CD4-positive, alpha-beta T cell treated with Interleukin-21 for 1 hour (primary cell): ENCODE results near the gene PHACTR4.
A peak's percentile ranks its signal among the peaks of the same experiment; 100 is the strongest.
"Not testable (repeated sequence)": the region's sequence is repeated elsewhere in the genome, so short reads cannot be mapped to it uniquely, and the experiment has no call there.

Experiments
- DNase-seq: peaks from one replicate; pipeline ENCODE4 v3.0.0-alpha.2; 2020

Gene PHACTR4

DNA sequence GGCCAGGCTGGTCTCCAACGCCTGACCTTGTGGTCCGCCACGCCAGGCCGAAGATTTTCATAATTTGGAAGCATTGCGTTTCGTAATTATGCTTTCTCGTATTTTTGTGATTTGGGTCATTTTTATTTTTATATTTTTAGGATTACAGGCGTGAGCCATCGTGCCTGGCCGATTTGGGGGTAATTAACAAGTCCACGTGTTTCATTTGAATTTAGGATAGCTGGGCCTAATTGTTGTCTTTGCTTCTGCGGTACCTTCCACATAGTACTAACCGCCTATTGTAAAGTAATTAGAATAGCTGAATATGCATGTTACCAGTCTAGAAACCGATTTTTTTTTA, 137.3 kb downstream of the PHACTR4 start:
- DNase-seq: no peak

DNA sequence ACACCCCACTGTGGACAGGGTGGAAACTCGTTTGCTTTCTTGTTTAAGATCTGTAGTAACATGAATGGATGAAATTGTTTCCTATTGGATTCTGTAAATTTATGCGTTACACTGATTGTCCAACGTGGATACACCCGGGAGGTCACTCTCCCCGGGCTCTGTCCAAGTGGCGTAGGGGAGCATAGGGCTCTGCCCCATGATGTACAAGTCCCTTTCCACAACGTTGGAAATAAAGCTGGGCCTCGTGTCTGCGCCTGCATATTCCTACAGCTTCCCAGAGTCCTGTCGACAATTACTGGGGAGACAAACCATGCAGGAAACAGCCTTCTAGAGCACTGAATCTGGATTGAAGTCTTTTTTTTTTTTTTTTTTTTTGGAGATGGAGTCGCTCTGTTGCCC, 137.7 kb downstream of the PHACTR4 start:
- no peak for DNase-seq

DNA sequence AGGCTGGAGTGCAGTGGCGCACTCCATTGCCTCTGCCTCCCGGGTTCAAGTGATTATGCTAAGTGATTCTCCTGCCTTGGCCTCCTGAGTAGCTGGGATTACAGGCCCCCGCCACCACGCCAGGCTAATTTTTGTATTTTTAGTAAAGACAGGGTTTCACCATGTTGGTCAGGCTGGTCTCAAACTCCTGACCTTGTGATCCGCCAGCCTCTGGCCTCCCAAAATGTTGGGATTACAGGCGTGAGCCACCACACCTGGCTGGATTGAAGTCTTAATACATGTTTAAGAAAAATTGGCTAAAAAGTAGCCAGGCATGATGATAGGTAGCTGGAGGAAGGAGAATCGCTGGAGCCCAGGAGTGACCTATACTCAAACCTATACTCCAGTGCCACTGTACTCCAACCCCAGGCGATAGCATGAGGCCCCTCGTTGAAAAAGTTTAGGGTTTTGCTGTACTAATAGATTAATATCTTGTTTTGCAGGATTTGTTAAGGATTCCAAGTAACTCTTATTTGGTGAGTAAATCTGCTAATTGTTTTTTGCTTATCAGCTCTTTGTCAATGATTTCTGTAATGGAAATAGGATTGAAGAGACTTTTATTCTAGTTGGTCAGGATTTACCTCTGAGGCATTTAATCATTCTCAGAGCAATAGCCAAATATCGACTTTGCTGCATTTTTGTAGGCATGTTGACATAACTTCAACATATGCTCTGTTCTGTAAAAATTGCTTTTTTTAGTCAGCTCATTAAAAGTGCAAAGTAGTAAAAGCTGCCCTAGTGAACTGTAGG, 138.3 kb downstream of the PHACTR4 start:
- DNase-seq: no peak

DNA sequence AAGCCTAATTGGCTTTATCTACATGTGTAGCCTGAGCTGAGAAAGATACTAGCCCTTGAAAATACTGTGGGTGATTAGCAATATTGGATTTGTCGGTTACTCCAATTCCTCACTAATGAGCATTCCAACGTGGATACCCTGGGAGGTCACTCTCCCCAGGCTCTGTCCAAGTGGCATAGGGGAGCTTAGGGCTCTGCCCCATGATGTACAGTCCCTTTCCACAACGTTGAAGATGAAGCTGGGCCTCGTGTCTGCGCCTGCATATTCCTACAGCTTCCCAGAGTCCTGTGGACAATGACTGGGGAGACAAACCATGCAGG, 138.9 kb downstream of the PHACTR4 start:
- no peak for DNase-seq

DNA sequence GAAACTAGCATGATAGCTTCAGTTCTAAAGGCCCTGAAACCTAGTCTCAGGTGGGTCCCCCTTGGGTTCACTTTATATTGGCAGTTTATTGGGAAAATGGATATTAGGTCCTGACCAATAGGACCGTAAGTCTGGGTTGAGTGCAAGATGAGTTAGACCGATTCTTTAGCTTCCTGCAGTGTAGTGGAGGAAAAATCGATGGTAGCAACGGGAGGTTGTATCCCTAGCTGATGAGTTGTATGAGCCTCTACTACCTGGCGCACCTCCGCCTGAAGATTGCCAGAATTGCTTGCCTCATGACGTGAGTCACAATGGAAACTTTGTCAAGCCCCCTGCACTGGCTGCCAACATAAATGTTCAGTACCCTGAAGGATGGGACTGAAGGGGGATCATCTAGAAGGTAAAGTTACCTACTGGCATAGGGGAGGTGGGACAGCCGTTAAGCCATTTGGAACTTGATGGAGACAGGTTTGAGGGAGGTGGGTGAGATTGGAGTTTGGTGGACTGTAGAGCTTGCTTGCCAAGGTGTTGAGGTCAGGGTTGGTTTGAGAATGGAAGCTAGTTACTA, 140.2 kb downstream of the PHACTR4 start:
- DNase-seq: no peak

DNA sequence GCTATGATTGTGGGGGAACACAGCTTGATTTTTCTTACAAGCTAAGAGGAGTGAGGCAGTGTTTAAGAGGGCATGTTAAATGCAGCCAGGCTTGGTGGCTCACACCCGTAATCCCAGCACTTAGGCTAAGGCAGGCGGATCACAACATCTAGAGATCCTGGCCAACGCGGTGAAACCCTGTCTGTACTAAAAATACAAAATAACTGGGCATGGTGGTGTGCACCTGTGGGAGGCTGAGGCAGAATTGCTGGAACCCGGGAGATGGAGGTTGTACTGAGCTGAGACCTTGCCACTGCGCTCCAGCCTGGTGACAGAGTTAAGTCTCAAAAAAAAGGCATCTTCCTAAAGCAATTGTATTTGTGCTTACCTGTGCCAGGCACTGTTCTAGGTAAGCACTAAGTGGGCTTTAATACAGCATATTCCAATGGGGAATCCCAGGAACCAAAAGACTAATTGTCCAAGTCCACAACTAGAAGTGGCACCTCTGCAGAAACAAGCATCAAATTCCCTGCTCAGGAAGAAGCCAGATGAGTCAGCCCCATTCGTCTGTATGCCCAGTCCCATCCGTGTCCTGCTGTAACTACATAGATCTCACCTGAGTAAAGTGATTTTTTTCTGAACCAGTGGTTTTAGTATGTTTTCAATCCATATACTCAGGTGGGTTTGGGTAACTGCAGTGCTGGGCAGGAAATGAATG, 140.9 kb downstream of the PHACTR4 start:
- DNase-seq: no peak

DNA sequence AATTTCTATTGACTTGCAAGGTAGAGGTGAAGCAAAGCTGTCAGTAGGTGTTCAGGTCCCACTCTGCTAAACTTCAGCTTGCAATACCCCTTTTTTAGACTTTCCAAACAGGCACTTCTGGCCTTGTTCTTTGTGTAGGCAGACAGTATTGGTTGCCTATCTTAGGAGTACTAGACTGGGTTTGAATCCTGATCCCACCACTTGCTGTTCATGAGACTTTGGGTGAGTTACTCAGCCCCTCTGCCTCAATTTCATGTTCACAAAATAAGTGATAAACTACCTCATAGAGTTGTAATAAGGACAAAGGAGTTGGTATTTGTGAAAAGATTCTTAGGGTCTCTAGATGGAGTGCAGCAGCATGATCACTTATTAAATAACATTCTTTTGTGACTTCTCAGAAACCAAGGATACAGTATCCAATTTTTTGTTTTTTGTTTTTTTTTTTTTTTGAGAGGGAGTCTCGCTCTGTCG, 141.5 kb downstream of the PHACTR4 start:
- no peak for DNase-seq

DNA sequence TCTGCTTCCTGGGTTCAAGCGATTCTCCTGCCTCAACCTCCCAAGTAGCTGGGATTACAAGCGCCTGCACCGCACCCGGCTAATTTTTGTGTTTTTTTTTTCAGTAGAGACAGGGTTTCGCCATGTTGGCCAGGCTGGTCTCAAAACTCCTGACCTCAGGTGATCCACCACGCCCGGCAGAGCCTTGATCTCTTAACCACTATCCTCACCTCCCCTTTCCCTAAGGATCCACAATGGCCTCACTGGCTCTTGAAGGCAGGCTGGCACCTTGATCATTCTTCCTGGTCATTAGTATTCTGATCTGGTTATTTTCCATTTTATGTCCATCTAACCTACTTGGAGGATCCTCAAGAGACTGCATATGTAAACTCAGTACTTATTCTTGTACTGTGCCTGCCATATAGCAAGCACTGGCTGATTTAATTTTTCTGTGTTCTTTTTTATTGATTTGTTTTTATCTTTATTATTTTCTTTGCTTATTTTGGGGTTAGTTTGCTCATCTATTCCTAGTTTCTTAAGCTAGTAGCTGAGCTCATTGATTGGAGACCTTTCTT, 142.6 kb downstream of the PHACTR4 start:
- DNase-seq: no peak

DNA sequence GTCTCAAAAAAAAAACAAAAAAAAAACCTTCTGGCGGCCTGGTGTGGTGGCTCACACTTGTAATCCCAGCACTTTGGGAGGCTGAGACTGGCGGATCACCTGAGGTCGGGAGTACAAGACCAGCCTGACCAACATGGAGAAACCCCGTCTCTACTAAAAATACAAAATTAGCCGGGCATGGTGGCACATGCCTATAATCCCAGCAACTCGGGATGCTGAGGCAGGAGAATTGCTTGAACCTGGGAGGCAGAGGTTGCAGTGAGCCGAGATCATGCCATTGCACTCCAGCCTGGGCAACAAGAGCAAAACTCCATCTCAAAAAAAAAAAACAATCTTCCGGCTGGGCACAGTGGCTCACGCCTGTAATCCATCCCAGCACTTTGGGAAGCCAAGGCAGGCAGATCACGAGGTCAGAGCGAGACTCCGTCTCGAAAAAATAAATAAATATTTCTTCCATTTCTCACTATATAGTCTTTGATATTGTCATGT, 144.9 kb downstream of the PHACTR4 start:
- DNase-seq: not testable (repeated sequence)

DNA sequence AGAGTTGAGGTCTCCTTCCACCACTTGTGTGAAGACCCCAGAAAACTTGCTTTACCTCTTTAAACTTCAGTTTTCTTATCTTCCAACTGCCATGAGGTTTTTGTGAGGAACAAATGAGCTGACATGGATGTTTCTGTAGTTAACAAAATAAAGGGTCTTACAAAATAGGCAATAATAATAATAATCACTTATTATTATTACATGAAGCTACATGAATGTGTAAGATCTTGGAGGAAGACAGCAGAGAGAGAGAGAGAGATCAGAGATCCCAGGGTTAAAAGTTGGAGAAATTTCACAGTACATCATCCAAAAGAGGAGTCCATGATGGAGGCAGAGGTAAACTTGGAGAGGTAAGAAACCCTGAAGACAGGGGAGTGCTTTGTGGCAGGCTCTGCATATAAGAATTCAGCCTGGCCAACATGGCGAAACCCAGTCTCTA, 147.0 kb downstream of the PHACTR4 start:
- no peak for DNase-seq

DNA sequence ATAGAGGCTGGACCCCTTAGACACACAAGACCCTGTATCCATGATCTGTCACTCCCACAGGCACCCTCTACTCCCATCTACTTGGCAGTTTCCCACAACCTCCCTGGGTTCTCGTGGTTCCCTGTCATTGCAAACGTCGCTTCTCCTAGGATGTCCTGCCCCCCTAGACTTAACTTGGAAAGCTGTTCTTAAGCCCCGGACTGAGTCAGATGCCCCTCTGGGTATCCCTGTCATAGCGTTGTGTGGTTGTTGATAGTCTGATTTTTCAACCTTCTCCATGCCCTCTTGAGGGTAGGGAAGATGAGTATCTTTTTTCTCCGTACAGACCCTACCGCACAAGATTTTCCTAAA, 148.1 kb downstream of the PHACTR4 start:
- no peak for DNase-seq

DNA sequence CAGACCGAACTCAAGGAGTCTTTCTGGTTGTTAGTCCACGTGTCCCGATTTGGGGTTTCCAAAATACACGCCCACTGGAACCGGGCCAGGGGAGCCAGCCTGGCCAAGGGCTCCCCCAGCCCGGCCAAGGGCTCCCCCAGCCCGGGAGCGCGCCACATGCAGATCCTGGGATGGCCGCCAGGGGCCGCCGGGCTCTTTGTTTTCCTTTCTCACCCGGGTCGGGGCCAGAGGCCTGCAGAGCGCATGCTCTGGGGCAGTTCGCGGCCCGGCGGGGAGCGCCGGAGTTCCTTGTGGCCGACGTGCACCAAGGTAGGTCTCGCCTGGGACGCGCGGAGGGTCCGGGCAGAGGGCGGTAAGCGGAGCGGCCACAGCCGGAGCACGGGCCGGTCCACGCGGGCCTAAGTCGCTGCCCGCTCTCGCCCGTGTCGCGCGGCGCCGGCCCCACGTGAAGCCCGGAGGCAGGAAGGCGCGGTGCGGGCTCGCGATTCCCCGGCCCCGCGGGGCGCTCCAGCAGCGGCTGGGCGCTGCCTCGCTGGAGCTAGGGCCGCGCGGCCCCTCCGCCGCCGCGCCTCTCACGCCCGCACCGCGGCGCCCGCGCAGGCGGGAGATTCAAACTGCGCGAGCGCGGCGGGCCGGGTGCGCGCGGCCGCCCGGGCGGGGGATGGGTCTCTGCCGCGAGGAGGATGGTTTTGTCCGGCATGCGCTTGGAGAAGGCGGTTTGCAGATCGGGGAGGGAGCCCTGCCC, 148.6 kb downstream of the PHACTR4 start:
- DNase-seq: peak; percentile 90

DNA sequence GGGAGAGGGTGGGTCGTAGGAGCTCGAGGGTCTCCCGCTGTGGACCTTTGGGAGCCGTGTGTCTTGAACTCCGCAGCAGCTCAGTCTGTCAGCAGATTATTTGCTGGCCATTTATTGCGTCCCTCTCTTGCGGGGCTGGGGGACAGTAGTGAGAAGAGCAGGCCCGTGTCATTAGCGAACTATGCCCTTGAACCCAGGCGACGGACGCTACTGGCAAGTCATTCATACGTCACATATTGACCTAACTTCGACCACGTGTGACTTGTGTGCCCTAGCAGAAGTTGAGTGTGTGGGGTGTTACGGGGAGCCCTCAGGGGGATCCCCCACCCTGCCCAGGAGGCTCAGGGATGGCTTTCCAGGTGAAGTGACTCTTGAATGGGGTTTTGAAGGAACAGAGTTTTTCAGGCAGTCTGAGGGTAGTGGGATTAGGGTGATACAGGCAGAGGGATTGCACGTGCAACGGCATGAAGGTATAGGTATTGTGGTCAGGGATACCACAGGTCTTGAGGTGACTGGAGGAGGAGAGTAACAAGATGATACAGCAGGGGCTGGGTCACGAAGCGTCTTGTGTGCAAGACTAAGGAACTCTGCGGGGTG, 149.3 kb downstream of the PHACTR4 start:
- DNase-seq: peak; percentile 37

DNA sequence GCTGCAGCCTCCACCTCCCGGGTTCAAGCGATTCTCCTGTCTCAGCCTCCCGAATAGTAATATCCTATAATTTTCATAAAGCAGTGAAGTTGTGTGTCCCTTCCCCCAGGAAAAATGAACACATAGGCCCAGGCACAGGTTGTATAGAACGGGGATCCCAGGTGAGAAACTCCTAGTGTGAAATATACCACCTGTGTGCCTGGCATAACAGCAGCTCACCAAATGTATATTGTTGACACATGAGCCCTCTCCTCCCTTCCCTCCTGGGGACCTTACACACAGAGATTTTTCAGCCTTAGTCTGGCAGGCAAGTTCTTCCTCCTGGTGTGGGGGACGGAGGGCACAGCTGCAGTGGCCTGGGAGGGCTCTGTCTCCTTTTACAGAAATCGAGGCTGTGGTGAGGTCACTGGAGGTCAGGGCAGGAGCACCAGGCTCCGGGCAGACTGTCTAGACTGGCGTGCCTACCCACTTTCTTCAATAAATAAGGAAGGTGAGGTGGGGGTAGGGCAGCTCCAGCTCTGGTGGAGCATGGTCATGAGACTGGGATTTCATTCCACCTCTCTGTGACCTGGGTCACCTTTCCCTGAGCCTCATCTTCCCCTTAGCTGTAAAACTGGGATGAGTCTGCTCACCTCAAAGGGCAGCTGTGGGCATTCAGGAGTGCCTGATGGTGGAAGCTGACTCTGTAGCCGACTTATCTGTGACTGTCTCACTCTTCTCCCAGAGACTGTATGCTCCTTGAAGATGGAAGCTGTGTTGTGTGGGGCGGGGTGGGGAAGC, 150.6 kb downstream of the PHACTR4 start:
- DNase-seq: no peak

DNA sequence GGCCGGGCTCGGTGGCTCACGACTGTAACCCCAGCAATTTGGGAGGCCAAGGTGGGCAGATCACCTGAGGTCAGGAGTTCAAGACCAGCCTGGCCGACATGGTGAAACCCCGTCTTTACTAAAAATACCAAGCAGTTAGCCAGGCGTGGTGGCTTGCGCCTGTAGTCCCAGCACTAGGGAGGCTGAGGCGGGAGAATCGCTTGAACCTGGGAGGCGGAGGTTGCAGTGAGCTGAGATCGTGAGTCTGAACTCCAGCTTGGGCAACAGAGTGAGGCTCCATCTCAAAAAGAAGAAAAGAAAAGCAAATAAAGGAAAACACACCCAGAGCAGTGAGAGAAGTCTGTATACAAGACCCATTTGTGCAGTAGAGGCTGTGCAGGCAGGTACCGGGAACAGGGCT, 151.3 kb downstream of the PHACTR4 start:
- not testable (repeated sequence) for DNase-seq

DNA sequence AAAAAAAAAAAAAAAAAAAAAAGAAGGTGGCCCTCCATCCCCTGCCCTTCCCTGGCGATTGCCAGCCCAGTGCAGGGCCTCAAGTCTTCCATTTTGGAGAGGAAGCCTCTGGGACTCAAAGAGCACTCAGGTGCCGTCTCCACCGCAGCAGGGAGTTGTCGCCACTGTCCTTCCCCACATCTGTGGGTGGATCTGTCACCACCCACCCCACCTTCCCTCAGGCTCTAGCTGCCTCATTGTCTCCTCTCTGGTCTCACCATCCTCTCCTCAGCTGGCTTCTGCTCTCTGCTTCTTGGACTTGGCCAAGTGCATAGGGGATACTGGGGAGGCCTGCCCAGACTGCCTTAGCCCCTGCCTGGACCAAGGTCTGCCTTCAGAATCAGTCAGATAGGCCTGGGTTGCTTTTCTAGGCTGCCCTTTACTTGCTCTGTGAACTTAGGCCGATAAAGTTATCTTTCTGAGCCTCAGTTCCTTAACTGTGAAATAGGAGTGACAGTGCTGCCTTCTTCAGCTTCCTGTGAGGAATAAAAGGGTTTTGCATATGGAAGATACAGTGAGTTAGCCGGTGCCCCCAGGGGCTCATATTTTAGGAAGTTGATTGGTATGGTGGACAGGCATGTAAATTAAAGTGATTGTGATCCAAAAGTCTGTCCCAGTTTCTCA, 152.1 kb downstream of the PHACTR4 start:
- no peak for DNase-seq

DNA sequence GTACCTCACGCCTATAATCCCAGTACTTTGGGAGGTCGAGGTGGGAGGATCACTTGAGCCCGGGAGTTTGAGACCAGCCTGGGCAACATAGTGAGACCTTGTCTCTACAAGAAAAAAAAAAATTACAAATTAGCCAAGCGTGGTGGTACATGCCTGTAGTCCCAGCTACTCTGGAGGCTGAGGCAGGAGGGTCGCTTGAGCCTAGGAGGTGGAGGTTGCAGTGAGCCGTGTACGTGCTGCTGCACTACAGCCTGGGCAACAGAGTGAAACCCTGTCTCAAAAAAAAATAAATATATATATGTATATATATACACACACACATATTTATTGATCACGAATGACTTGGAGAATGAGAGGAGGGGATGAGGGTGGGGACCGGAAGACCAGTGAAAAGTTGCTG, 153.0 kb downstream of the PHACTR4 start:
- not testable (repeated sequence) for DNase-seq

DNA sequence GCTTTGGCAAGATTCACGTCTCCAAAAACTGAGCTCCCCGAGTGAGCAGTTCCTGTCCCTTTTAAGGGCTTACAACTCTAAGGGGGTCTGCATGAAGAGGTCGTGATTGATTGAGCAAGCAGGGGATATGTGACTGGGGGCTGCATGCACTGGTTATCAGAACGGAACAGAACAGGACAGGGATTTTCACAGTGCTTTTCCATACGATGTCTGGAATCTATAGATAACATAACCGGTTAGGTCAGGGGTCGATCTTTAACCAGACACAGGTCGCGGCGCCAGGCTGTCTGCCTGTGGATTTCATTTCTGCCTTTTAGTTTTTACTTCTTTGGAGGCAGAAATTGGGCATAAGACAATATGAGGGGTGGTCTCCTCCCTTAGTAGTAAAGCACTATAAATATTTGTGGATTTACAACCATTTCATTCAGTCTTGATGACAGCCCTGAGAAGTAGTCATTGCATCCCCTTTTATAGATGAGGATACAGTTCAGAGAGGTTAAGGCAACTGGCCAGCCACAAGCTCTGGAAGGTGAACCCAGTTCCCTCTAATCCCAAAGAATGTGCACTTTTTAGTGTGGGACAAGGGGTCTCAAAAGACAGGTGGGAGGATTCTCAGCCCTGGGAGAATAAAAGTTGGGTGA, 155.6 kb downstream of the PHACTR4 start:
- DNase-seq: not testable (repeated sequence)

DNA sequence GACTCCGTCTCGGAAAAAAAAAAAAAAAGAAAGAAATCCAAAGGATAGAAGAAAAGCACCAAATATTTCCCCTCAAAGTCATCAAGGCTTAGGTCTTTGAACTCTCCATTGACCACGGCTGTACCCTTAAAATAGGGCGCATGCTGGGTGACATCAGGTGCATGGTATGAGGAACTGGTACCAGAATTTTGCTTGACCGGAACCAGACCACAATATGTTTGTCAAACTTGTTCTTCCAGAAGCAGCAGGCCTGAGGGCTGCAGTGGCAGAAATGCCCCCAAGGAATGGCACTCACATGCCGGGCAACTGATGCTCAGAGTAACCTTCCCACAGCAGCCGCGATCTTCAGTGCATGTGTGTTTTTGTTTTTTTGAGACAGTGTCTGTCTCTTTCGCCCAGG, 157.3 kb downstream of the PHACTR4 start:
- no peak for DNase-seq

DNA sequence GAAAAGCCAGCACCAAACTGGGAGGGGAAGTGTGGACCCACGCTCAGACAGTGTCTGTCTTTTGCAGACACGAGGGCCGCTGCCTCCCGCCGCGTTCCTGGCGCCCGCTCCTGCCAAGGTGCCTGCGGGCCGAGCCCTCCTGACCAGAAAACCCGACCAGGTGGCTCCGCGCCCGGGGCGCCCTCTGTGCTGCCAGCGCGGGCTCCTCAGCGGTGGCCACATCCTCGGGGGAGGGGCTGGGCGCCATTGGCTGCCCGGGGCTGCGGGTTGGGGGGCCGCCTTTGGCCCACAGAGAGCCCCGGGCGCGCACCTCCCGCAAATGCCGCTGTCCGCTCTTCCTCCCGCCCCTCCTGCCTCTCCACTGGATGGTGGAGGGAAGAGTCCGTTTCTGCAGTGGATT, 160.9 kb downstream of the PHACTR4 start:
- DNase-seq: no peak

DNA sequence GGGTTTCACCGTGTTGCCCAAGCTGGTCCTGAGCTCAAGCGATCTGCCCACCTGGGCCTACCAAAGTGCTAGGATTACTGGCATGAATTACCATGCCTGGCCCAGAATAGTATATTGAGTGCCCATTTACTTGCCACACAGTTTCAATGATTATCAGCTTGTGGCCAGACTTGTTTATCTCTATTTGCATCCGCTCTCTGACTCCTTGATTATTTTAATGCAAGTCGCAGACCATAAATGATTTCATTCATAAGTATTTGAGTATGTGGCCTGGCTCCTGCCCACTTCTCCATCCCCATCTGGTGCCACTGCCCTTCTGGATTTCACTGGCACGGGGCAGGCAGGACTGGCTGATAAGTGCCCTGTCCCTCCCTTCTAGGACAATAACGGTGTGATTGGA, 165.1 kb downstream of the PHACTR4 start:
- no peak for DNase-seq
